ENCODE results near the gene ZNF445. TPM values are rescaled to one million over a fixed set of nuclear protein-coding genes. Genes with fewer than 3 reads are reported as not detected.

The ZNF445 gene
- total RNA-seq, 4 donors from 2014 or later, result 9.0 to 9.9 (median 9.2) TPM

DNA sequence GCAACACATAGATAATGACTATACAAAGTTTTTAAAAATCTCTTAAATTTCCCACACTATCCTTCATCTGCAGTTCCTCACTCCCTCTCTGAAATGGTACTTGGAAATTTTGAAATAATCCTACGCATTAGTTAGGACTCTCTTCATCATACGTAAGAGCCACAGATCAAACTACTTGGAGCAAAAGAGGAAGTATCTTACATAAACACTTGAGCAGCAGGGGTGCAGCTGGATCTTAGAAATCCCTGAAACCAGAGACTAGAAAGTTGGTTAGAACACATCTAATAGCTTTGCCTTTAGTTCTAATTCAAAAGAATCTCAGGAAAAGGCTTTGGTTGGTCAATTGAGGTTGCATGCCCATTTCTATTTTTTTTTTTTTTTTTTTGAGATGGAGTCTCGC lies 38.8 kb upstream of the ZNF445 start:
- Histone ChIP-seq H3K36me3 (no peaks in the 10 kb centered on the region), H3K27me3 (no peaks in the 10 kb centered on the region), H3K9me3 (no peaks in the 10 kb centered on the region), H3K27ac (no peak overlapping the region), H3K4me1 (no peaks in the 10 kb centered on the region), H3K4me3 (replicated peaks in 1 of 3) (no peak overlapping the region)
- intact Hi-C loops (cut with DNase I), result loop anchor here (10.0 kb wide), 1 partner anchor 181 kb away; the partner anchor contains the start of gene TCAIM
- no peak for DNase-seq
- 57 to 62% methylated on average over 3 of the region's 3 CpGs for WGBS, 2 donors
- TF ChIP-seq POLR2A (IDR thresholded peaks at IDR 0.05), result no peak
- TF ChIP-seq, protein P1, sequence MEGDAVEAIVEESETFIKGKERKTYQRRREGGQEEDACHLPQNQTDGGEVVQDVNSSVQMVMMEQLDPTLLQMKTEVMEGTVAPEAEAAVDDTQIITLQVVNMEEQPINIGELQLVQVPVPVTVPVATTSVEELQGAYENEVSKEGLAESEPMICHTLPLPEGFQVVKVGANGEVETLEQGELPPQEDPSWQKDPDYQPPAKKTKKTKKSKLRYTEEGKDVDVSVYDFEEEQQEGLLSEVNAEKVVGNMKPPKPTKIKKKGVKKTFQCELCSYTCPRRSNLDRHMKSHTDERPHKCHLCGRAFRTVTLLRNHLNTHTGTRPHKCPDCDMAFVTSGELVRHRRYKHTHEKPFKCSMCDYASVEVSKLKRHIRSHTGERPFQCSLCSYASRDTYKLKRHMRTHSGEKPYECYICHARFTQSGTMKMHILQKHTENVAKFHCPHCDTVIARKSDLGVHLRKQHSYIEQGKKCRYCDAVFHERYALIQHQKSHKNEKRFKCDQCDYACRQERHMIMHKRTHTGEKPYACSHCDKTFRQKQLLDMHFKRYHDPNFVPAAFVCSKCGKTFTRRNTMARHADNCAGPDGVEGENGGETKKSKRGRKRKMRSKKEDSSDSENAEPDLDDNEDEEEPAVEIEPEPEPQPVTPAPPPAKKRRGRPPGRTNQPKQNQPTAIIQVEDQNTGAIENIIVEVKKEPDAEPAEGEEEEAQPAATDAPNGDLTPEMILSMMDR (IDR thresholded peaks at IDR 0.05), result no peak

DNA sequence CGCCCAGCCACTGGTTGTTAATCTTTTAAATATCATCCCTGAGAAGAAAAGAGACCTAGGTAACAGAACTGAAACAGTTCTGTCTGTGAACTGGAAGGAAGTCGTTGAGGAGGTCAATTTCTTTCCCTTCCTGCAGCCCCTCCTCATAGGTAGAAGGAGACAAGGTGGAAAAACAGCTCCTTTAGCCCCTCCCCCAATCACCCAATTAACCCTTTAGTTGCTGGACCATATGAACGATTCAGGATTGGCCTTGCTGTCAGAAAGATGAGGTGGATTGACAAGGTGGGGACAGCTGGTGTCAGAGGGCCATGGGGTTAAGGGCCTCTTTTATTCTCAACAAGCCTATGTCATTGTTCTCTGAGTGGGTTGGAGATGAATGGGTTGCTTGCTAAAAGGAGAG lies 36.0 kb upstream of the ZNF445 start:
- Histone ChIP-seq H3K36me3 (no peaks in the 10 kb centered on the region), H3K9me3 (no peaks in the 10 kb centered on the region), H3K27ac (no peak overlapping the region), H3K4me3 (replicated peaks in 1 of 3) (no peak overlapping the region), H3K4me1 (peaks cover 4 to 9% of the 10 kb centered on the region in 2 donors), H3K27me3 (no peaks in the 10 kb centered on the region)
- DNase-seq, result no peak
- no peak for TF ChIP-seq POLR2A (IDR thresholded peaks at IDR 0.05)
- TF ChIP-seq, protein P1 (IDR thresholded peaks at IDR 0.05), result no peak
- intact Hi-C loops (cut with DNase I), result loop anchor here (10.0 kb wide), 1 partner anchor 179 kb away; the partner anchor contains the start of gene TCAIM
- 26 to 29% methylated on average over 3 of the region's 3 CpGs for WGBS, 2 donors

DNA sequence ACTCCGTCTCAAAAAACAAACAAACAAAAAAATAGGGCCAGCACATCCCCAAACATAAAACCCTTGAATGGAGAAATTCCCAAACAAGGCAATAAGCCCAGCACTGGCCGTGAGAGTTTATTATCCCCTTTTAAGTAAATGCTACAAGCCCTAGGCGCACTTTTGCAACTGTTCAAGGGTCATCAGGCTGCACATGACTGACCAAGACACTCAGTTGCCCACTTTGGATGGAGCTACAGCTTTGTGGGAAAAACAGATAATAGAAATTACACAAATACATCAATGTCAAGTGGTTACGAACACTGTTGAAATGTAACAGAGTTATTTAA lies 33.7 kb upstream of the ZNF445 start:
- intact Hi-C loops (cut with DNase I), result loop anchor here (10.0 kb wide), 1 partner anchor 176 kb away; the partner anchor contains the start of gene TCAIM
- peak; percentile 3 to 26 for DNase-seq
- Histone ChIP-seq H3K27me3 (no peaks in the 10 kb centered on the region), H3K4me1 (peaks cover 4 to 9% of the 10 kb centered on the region in 2 donors), H3K27ac (peak overlapping the region; percentile 67 to 77 (median 76)), H3K4me3 (replicated peaks in 1 of 3) (peak overlapping the region; percentile 21 to 61 (median 57)), H3K36me3 (no peaks in the 10 kb centered on the region), H3K9me3 (no peaks in the 10 kb centered on the region)
- 32 to 33% methylated on average over 4 of the region's 4 CpGs for WGBS, 2 donors
- TF ChIP-seq, protein P1 (IDR thresholded peaks at IDR 0.05), result no peak
- no peak for TF ChIP-seq POLR2A (IDR thresholded peaks at IDR 0.05)

DNA sequence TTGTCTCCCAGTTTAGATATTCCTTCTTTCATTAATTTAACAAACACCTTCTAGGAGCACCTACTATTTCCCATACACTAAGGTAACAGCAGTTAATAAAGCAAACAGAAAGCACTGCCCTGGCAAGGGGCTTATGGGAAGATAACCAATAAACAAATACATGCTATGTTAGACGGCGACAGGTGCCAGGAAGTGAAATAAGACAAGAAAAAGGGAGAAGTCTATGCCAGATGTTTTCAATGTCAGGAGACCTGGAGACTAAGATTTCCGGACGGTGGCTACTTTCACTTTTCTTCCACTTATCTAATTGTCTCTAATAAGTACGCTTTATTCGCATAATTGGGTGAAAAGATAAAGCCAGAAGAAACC lies 32.5 kb upstream of the ZNF445 start:
- Histone ChIP-seq H3K27me3 (no peaks in the 10 kb centered on the region), H3K4me3 (replicated peaks in 1 of 3) (peak overlapping the region; percentile 21 to 69 (median 61)), H3K9me3 (no peaks in the 10 kb centered on the region), H3K4me1 (peaks cover 4 to 9% of the 10 kb centered on the region in 2 donors), H3K36me3 (no peaks in the 10 kb centered on the region), H3K27ac (peak overlapping the region in 2 of 3 donors; percentile 76)
- DNase-seq, result no peak
- intact Hi-C loops (cut with DNase I), result loop anchor here (10.0 kb wide), 1 partner anchor 175 kb away; the partner anchor contains the start of gene TCAIM
- WGBS, 2 donors, result 0 to 1% methylated on average over 6 of the region's 6 CpGs
- TF ChIP-seq POLR2A (IDR thresholded peaks at IDR 0.05), result no peak
- TF ChIP-seq, protein P1 (IDR thresholded peaks at IDR 0.05), result no peak

DNA sequence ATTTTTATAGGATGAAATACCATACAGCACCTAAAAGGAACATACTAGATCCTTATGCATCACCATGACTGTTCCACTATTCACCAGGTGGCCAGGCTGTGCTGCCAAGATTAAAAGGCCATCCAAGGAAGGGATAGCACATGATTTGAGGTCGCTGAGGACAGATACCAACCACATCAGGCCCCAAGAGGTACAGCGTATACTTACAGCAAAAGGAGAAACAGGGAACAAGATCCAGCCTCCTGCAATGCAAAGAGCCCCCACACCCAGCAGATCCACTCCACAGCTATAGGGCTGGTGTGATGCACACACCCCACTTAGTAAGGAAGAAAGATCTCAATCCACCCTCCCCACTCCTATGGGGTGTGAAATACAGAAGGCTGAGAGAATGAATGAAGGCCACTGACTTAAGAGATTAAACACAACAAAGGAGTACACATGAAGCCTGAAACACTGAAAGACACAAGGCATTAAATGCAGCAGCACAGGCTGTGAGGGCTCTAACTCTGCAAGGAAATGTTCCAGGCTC lies 32.0 kb upstream of the ZNF445 start:
- Histone ChIP-seq H3K27me3 (no peaks in the 10 kb centered on the region), H3K4me3 (replicated peaks in 1 of 3) (peak overlapping the region in 2 of 3 donors; percentile 61 to 69), H3K27ac (peak overlapping the region in 1 of 3 donors; percentile 76), H3K36me3 (no peaks in the 10 kb centered on the region), H3K9me3 (no peaks in the 10 kb centered on the region), H3K4me1 (peaks cover 4 to 9% of the 10 kb centered on the region in 2 donors)
- DNase-seq, result no peak
- WGBS, 2 donors, result 65 to 73% methylated on average over 2 of the region's 2 CpGs
- intact Hi-C loops (cut with DNase I), result no loop called here
- no peak for TF ChIP-seq POLR2A (IDR thresholded peaks at IDR 0.05)
- TF ChIP-seq, protein P1 (IDR thresholded peaks at IDR 0.05), result no peak

Measured in thyroid gland (tissue), 4 donors.